Prostate gland (tissue), 2 donors: ENCODE results near the gene BMP2. TPM values are rescaled to one million over a fixed set of nuclear protein-coding genes. Genes with fewer than 3 reads are reported as not detected.

Source experiments
- DNase-seq: peaks from one replicate; pipeline ENCODE4 v3.0.0-alpha.2; 2019; ENCODE audit warnings: low spot score
- H3K27ac ChIP-seq, 2 donors: fragments of 200-600 bp; sonication (generic); 2 replicates each; pipeline ENCODE4 v1.5.1; 2017 to 2019
- H3K27me3 ChIP-seq: fragments of 200-600 bp; sonication (generic); replicated peaks from 2 replicates; pipeline ENCODE4 v1.5.1; 2019; ENCODE audit not compliant: insufficient read depth
- H3K36me3 ChIP-seq, 2 donors: fragments of 200-600 bp; sonication (generic); 1 replicate in 1 of 2; 2 replicates in 1 of 2; pipeline versions ENCODE4 v1.5.1 to v1.8.1; 2017 to 2019
- H3K4me1 ChIP-seq: fragments of 200-600 bp; sonication (generic); replicated peaks from 2 replicates; pipeline ENCODE4 v1.5.1; 2019
- H3K4me3 ChIP-seq, 2 donors: fragments of 200-600 bp; sonication (generic); 2 replicates each; pipeline ENCODE4 v1.5.1; 2017 to 2019
- H3K9me3 ChIP-seq: fragments of 200-600 bp; sonication (generic); 2 replicates; pipeline ENCODE4 v1.5.1; 2017
- POLR2A ChIP-seq: fragments of 450-650 bp; IDR thresholded peaks from one replicate; pipeline ENCODE4 v1.6.1; 2016; ENCODE audit warnings: antibody characterized with exemption, mild to moderate bottlenecking
- POLR2AphosphoS5 ChIP-seq: sonication (generic); formaldehyde crosslinking; IDR thresholded peaks from one replicate; pipeline ENCODE4 v1.6.1; 2017; ENCODE audit warnings: antibody characterized with exemption
- WGBS: methylation state at CpG from one replicate; pipeline ENCODE4 v1.1.5; 2018; 5-methylcytosine and 5-hydroxymethylcytosine counted together
- intact Hi-C: fragments of 100-400 bp; cut with DNase I; formaldehyde crosslinking; loops from one replicate; pipeline ENCODE4 v1.14.2; 2022
- total RNA-seq, 2 donors: library from RNA; depleted of rRNA; stranded (reverse); fragments of >200 nt; gene quantifications; one replicate each; pipeline ENCODE4 v1.1.0, GENCODE V29; 2016
- TF ChIP-seq, protein P1 (sequence below), 4 experiments: fragments of 200-600 bp in 2 of 4; fragments of 450-650 bp in 2 of 4; sonication (generic) in 2 of 4; IDR thresholded peaks; 1 replicate in 3 of 4; 2 replicates in 1 of 4; pipeline ENCODE4 v1.5.1; 2016 to 2019; ENCODE audit warnings: antibody characterized with exemption in 4 of 4, mild to moderate bottlenecking in 2 of 4, moderate library complexity in 2 of 4

Gene BMP2
- total RNA-seq, 2 donors from 2014 or later: 4.3 to 5.6 TPM

GRCh38 chr20:6792789-6793188, 25.3 kb downstream of the BMP2 start:
- WGBS: 94% methylated on average over 4 of the region's 4 CpGs
- Histone ChIP-seq H3K9me3 (no peaks in the 10 kb centered on the region), H3K36me3 (no peaks in the 10 kb centered on the region), H3K4me1 (no peaks in the 10 kb centered on the region), H3K4me3 (no peak overlapping the region), H3K27ac (no peak overlapping the region), H3K27me3 (no peaks in the 10 kb centered on the region)
- intact Hi-C loops: no loop called here
- TF ChIP-seq POLR2A (no peak), POLR2AphosphoS5 (no peak)
- TF ChIP-seq, protein P1, sequence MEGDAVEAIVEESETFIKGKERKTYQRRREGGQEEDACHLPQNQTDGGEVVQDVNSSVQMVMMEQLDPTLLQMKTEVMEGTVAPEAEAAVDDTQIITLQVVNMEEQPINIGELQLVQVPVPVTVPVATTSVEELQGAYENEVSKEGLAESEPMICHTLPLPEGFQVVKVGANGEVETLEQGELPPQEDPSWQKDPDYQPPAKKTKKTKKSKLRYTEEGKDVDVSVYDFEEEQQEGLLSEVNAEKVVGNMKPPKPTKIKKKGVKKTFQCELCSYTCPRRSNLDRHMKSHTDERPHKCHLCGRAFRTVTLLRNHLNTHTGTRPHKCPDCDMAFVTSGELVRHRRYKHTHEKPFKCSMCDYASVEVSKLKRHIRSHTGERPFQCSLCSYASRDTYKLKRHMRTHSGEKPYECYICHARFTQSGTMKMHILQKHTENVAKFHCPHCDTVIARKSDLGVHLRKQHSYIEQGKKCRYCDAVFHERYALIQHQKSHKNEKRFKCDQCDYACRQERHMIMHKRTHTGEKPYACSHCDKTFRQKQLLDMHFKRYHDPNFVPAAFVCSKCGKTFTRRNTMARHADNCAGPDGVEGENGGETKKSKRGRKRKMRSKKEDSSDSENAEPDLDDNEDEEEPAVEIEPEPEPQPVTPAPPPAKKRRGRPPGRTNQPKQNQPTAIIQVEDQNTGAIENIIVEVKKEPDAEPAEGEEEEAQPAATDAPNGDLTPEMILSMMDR (IDR thresholded peaks at IDR 0.05): no peak
- no peak for DNase-seq

DNA sequence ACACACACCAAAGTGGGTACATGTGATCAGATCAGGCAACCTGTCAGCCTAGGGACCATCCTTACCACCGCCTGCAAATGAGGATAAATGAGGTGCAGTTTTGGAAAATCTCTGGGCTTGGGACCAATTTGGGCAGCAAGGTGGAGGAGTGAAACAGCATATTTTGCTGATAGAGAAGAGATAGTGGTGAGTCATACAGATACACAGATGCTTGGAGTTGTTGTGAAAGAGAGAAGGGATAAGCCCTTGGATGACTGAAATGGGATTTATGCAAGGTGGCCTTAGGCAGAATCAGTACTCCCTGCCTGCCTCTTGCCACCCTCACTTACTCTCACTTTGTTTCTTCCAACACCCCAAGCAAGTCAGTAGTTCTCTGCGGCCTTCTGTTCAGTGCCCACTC, 34.7 kb downstream of the BMP2 start:
- no peak for DNase-seq

GRCh38 chr20:6806275-6806674, 38.8 kb downstream of the BMP2 start:
- no peak overlapping the region for H3K27ac ChIP-seq
- TF ChIP-seq POLR2A: no peak
- TF ChIP-seq POLR2AphosphoS5: no peak
- H3K4me1 ChIP-seq: no peaks in the 10 kb centered on the region
- intact Hi-C loops: no loop called here
- no peak for DNase-seq
- WGBS: 71% methylated on average over 1 of the region's 1 CpG
- no peaks in the 10 kb centered on the region for H3K36me3 ChIP-seq
- H3K9me3 ChIP-seq: no peaks in the 10 kb centered on the region
- no peaks in the 10 kb centered on the region for H3K27me3 ChIP-seq
- H3K4me3 ChIP-seq: no peak overlapping the region

More for the DNA sequence above, 34.7 kb downstream of the BMP2 start:
- Histone ChIP-seq H3K27me3 (no peaks in the 10 kb centered on the region), H3K27ac (no peak overlapping the region), H3K36me3 (no peaks in the 10 kb centered on the region), H3K9me3 (no peaks in the 10 kb centered on the region), H3K4me3 (no peak overlapping the region), H3K4me1 (no peaks in the 10 kb centered on the region)
- 100% methylated on average over 2 of the region's 2 CpGs for WGBS
- intact Hi-C loops: no loop called here
- TF ChIP-seq, protein P1 (IDR thresholded peaks at IDR 0.05): no peak
- TF ChIP-seq POLR2AphosphoS5: no peak
- TF ChIP-seq POLR2A: no peak

DNA sequence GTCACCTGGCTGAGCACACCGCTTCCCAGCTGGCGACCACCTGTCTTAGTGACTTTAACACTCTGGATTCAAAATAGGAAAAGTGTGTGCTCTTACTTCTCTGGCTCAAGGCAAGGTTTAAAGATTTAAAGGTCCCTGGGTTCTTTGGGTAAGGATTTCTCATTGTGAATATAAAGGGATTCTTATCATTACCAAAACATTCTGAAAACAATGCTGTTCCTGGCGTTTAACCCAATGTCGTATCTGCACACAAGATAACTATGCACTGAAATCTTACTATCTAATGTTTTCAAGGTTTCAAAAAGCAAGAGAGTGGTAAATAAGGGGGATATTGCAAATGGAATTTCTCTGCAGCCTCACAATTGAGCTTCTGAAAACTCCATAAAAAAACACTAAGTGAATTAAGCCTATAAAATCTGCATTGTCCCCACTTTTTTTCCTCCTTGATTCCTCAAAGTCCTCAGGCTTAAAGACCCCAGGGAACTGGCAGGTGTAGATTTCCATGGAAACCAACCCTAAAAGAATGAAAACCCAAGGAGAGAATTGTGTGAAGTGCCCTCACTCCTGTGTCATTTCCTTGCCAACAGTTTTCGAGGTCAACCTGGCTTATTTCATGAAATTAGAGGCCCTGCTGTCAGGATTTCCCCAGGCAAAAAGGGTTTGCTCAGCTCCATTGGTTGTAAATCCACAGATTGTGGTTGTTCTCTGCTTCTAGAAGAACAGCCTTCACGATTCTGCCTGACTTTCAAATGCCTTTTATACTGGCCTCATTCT, 44.0 kb downstream of the BMP2 start:
- WGBS: 37% methylated on average over 6 of the region's 6 CpGs
- Histone ChIP-seq H3K27ac (no peak overlapping the region), H3K4me1 (no peaks in the 10 kb centered on the region), H3K4me3 (no peak overlapping the region), H3K36me3 (no peaks in the 10 kb centered on the region), H3K27me3 (no peaks in the 10 kb centered on the region), H3K9me3 (no peaks in the 10 kb centered on the region)
- intact Hi-C loops: no loop called here
- TF ChIP-seq POLR2A: no peak
- no peak for TF ChIP-seq POLR2AphosphoS5
- TF ChIP-seq, protein P1 (IDR thresholded peaks at IDR 0.05): no peak
- no peak for DNase-seq

GRCh38 chr20:6812530-6812929, 45.0 kb downstream of the BMP2 start:
- no peaks in the 10 kb centered on the region for H3K36me3 ChIP-seq
- no peak overlapping the region for H3K27ac ChIP-seq
- no peak for DNase-seq
- TF ChIP-seq, protein P1 (IDR thresholded peaks at IDR 0.05): no peak
- no peak for TF ChIP-seq POLR2A
- no peak for TF ChIP-seq POLR2AphosphoS5
- H3K27me3 ChIP-seq: no peaks in the 10 kb centered on the region
- 57% methylated on average over 6 of the region's 6 CpGs for WGBS
- H3K4me3 ChIP-seq: no peak overlapping the region
- no peaks in the 10 kb centered on the region for H3K9me3 ChIP-seq
- intact Hi-C loops: no loop called here
- no peaks in the 10 kb centered on the region for H3K4me1 ChIP-seq
